ENCODE data around the gene RAPGEF6.

DNA sequence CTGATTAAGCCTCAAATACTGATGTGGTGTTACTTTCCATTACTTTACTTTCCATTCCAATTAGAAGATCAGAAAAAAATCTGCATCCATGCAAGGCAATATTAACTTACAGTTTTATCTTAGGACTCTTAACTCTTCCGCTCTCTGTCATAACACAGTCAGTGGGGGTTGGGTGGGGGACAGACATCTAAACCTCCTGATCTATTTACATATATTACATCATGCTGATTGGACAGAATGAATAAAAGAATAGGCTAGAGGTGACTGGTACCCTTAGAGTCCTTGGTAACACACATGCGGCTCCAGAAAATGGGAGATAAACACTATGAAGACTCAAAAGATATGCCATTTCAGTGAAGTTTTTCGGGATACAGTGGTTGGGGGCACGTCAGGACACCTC is 27.6 kb downstream of the RAPGEF6 start:
- TF ChIP-seq, protein P1, sequence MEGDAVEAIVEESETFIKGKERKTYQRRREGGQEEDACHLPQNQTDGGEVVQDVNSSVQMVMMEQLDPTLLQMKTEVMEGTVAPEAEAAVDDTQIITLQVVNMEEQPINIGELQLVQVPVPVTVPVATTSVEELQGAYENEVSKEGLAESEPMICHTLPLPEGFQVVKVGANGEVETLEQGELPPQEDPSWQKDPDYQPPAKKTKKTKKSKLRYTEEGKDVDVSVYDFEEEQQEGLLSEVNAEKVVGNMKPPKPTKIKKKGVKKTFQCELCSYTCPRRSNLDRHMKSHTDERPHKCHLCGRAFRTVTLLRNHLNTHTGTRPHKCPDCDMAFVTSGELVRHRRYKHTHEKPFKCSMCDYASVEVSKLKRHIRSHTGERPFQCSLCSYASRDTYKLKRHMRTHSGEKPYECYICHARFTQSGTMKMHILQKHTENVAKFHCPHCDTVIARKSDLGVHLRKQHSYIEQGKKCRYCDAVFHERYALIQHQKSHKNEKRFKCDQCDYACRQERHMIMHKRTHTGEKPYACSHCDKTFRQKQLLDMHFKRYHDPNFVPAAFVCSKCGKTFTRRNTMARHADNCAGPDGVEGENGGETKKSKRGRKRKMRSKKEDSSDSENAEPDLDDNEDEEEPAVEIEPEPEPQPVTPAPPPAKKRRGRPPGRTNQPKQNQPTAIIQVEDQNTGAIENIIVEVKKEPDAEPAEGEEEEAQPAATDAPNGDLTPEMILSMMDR (IDR thresholded peaks at IDR 0.05): no peak
- TF ChIP-seq POLR2AphosphoS5 (IDR thresholded peaks at IDR 0.05) (no peak), POLR2A (IDR thresholded peaks at IDR 0.05) (no peak)
